DND-41 (cell line): ENCODE data around the gene REG3G.
"Not testable (repeated sequence)": the region's sequence is repeated elsewhere in the genome, so short reads cannot be mapped to it uniquely, and the experiment has no call there.

Experiments
- EZH2 ChIP-seq: IDR thresholded peaks from 3 replicates; pipeline ENCODE4 v1.6.1; 2012; ENCODE audit warnings: borderline replicate concordance, low read depth, mild to moderate bottlenecking, moderate library complexity, low read length, inconsistent platforms; ENCODE audit not compliant: severe bottlenecking
- TF ChIP-seq, protein P1 (sequence below): IDR thresholded peaks from 2 replicates; pipeline ENCODE4 v1.5.1; 2012; ENCODE audit warnings: borderline replicate concordance, low read length, moderate library complexity, mild to moderate bottlenecking; ENCODE audit not compliant: poor library complexity, severe bottlenecking; ENCODE audit errors: extremely low read depth

GRCh38 chr2:79054769-79055168 lies 29.3 kb downstream of the REG3G start:
- TF ChIP-seq, protein P1, sequence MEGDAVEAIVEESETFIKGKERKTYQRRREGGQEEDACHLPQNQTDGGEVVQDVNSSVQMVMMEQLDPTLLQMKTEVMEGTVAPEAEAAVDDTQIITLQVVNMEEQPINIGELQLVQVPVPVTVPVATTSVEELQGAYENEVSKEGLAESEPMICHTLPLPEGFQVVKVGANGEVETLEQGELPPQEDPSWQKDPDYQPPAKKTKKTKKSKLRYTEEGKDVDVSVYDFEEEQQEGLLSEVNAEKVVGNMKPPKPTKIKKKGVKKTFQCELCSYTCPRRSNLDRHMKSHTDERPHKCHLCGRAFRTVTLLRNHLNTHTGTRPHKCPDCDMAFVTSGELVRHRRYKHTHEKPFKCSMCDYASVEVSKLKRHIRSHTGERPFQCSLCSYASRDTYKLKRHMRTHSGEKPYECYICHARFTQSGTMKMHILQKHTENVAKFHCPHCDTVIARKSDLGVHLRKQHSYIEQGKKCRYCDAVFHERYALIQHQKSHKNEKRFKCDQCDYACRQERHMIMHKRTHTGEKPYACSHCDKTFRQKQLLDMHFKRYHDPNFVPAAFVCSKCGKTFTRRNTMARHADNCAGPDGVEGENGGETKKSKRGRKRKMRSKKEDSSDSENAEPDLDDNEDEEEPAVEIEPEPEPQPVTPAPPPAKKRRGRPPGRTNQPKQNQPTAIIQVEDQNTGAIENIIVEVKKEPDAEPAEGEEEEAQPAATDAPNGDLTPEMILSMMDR: not testable (repeated sequence)
- TF ChIP-seq EZH2: not testable (repeated sequence)
